NCI-H510A treated with DMSO at 0.1 percent for 48 hours (cell line): ENCODE results near the gene PLCXD1.
"Not testable (repeated sequence)": the region's sequence is repeated elsewhere in the genome, so short reads cannot be mapped to it uniquely, and the experiment has no call there.

Experiments used
- DNase-seq: peaks from one replicate; lab custom pipeline; 2025; lab: John Stamatoyannopoulos, UW

PLCXD1 gene

DNA sequence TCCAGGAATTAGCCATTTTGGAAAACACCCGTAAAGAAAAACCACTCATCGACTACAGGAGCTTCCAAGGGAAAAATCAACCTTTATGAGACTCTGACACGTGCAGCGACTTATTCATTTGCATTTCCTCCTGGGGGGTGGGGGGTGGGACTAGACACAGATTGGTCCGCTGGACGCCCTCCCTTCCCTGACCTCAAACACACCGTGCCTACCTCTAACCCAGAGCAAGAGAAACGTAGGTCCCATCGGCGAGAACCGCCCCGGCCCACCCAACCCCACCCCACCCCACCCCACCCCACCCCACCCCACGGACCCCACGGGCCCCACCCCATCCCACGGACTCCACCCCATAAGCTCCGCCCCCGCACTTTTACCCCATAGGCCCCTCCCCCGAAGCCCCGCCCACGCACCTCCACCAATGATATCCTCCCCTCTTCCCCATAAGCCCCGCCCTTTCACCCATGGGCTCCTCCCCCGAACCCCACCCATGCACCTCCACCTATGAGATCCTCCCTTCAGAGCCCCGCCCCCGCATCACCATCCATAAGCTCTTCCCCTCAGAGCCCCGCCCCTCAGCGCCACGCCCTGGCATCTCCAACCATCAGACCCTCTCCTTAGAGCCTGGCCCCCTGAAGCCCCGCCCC, 36.4 kb downstream of the PLCXD1 start:
- DNase-seq, result no peak

DNA sequence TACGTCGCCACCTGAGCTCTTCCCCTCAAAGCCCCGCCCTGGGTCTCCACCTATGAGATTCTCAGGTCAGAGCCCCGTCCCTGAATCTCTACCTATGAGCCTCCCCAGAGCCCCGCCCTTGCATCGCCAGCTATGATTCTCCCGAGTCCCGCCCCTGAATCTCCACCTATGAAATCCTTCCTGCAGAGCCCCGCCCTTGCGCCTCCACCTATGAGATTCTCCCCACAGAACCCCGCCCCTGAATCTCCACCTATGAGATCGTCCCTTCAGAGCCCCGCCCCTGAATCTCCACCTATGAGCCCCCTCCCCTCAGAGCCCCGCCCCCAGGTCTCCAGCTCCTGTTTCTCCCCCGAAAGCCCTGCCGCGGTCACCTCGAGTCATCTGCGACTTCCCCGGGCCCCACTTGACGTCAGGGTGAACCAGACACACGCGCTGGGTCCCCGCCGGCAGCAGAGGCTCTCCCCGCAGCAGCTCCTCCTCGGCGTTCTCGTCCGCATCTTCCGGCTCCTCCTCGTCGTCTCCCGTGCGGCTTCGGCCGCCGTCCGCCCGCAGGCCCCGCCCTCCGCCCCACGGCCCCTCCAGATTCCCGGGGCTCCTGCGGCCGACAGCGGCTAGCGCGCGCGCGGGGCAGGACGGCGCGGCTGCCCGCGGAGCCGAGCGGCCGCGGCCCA, 37.0 kb downstream of the PLCXD1 start:
- DNase-seq, result no peak

GRCh38 chrX:318739-319578, 37.8 kb downstream of the PLCXD1 start, which contains the start of gene GTPBP6:
Gene GTPBP6, minus strand, starts transcription at chrX:318796. Its CDS starts 9 bp downstream, at chrX:318787.
- no peak for DNase-seq

DNA sequence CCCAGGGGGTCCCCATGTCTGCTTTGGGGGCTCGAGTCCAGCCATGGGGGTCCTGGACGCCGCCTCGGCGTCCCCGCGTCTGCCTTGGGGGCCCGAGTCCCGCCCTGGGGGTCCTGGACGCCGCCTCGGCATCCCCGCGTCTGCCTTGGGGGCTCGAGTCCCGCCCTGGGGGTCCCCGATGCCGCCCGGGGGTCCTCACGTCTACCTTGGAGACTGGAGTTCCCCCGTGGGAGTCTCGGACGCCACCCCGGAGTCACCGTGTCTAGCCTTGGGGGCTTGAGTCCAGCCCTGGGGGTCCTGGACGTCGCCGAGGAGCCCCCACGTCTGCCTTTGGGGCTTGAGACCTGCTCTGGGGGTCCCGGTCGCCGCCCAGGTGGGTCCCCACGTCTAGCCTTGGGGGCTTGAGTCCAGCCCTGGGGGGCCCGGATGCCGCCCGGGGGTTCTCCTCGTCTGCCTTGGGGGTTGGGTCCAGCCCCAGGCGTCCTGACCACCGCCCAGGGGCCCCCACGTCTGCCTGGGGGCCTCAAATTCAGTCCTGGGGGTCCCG, 38.5 kb downstream of the PLCXD1 start:
- no peak for DNase-seq

DNA sequence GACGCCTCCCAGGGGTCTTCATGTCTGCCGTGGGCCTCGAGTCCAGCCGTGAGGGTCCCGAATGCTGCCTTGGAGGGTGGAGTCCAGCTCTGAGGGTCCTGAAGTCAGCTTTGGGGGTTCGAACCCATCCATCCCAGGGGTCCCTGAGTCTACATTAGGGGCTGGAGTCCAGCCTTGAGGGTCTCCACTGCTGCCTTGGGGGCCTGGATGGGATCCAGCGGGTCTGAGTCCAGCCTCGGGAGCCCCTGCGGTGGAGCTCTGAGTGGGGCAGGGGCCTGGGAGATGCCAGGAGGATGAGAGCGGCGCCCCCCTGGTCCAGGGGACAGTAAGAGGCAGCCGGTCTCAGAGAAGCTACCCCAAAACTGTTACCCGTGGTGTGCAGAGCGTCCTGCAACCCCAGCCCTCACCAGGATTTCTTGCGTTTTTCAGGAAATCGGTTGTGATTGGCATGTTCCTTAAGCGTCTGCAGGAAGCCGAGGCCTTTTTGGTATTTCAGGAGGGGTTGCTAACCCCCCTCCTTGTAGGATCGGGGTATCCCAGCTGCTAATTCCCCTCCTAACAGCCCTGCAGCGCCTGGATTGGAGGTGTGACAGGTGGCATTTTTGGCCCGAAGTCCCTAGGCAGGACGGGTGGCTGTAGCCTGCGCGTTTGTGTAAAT, 39.1 kb downstream of the PLCXD1 start:
- DNase-seq, result no peak

- no peak for DNase-seq
Measured at GRCh38 chrX:323721-324628, 42.8 kb downstream of the PLCXD1 start.

DNA sequence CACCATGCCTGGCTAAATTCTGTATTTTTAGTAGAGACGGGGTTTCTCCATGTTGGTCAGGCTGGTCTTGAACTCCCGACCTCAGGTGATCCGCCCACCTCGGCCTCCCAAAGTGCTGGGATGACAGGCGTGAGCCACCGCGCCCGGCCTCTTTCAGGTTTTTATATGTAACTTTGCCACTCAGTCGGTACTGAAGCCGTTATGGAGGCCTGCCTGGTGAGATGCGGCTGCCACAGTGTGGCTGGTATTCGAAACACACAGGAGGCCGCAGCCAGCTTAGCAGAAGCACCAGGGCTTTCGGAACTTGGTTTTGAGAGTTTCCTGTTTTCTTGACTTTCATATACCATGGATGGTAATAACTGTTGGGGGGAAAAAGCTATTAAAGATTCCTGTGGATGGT, 43.5 kb downstream of the PLCXD1 start:
- not testable (repeated sequence) for DNase-seq

DNA sequence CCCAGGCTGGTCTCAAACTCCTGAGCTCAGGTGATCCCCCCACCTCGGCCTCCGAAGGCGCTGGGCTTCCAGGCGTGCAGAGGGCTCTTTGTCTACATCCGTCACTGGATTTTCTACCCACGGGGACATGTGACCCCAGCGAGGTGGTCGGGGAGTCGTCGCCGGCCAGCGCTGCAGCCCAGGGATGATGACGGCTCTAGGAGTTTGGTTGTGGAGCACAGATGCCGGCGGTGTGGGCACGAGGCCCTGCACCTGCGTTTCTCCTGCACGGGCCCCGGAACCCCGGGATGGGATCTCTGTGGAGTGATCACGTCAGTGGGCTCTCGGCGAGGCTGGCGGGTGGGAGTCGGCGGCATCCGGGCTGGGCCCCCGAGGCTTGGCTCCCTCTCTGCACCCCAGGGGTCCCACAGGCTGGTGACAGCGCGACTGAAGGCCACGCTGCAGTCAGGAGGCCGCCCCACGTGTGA, 46.5 kb downstream of the PLCXD1 start:
- no peak for DNase-seq

- no peak for DNase-seq
Measured at GRCh38 chrX:329291-329910, 48.2 kb downstream of the PLCXD1 start.

- DNase-seq, result not testable (repeated sequence)
Measured at GRCh38 chrX:330141-330725, 49.1 kb downstream of the PLCXD1 start.

- DNase-seq, result no peak
Measured at GRCh38 chrX:330726-331150, 49.6 kb downstream of the PLCXD1 start.

- no peak for DNase-seq
Measured at GRCh38 chrX:331151-331824, 50.1 kb downstream of the PLCXD1 start.

DNA sequence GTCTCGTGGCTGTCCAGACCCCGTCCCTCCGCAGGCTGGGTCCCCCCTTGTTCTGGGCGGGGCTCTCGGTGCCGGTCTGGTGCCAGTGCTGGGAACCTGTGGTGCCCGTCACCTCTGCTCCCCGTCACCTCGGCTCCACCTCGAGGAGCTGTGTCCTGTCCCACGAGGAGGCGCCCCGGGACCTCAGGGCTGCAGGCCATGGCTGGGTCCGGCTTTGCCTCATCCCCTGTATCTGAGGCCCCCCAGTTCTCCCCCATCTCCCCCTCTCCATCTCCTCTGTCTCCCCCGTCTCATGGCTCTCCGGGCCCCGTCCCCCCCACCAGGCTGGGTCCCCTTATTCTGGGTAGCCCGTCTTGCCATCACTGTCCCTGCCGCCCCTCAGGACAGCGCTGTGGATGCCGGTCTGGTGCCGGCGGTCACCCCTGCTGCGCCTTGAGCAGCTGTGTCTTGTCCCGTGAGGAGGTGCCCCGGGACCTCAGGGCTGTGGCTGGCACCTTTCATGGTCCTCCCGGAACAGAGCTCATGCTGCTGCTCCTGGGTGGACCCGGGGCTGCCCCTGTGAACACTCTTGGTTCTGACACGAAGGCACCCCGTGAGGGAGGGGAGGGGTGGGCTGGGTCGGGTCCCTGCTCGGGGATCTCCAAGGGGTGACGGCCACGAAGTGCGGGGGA, 50.8 kb downstream of the PLCXD1 start:
- DNase-seq, result no peak

DNA sequence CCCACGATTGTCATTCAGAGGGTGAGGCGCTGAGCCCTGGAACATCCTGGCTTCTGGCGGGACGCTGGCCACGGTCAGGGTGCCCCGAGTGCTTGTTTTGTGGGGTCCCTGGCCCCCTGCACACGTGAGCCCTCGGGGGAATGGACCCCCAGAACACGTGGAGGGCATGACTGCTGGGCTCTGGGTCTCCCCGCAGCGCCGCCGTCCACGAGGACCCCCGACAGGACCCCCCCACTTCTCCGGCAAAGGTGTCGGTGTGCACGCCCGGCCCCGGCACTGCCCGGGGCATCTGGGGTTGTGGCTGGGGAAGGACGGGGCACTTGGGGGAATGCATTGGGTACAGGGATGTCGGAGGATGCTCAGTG, 51.3 kb downstream of the PLCXD1 start:
- DNase-seq, result no peak

- no peak for DNase-seq
Measured at GRCh38 chrX:332916-333610, 51.9 kb downstream of the PLCXD1 start.

- DNase-seq, result no peak
Measured at GRCh38 chrX:333611-334311, 52.6 kb downstream of the PLCXD1 start.

DNA sequence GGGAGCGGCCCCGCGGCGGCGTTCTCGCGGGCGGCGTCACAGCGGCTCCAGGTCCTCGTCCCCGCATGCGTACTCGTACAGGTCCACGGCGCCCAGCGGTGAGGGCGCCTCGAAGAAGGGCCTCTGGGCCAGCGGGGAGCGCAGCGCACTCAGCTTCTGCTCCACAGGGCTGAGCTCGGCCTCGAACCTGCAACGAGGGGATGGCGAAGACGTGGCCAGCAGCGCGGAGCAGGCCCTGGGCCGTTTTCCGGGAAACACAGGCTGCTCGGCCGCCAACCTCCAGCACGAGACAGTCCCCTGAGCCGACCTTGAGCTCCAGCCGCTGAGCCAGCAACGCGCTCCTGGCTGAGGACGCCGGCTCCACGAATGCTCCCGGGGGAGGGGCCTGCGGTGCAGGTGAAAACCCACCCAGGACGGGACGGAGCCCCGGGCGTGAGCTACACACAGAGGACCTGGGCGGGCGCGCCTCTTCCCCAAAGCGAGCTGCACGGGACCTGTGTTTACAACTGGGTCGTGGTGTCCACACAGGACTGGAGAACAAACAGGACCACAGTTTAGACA, 53.2 kb downstream of the PLCXD1 start:
- no peak for DNase-seq
